SU-DHL-6 (cell line): ENCODE data around the gene MUC5B.

ENCODE experiments used
- CTCF ChIP-seq: fragments of 200-600 bp; sonication (generic); IDR thresholded peaks from one replicate; pipeline ENCODE4 v1.5.1; 2017; ENCODE audit warnings: antibody characterized with exemption, mild to moderate bottlenecking, low read length, moderate library complexity; ENCODE audit not compliant: insufficient read depth, poor library complexity, severe bottlenecking
- EZH2phosphoT487 ChIP-seq: fragments of 200-600 bp; sonication (generic), shearing (Covaris generic); conservative IDR thresholded peaks from 2 replicates; pipeline ENCODE4 v1.6.1; 2018; ENCODE audit warnings: mild to moderate bottlenecking, antibody characterized with exemption, low read length, moderate library complexity, mixed read lengths

GRCh38 chr11:1296287-1296686, 73.4 kb downstream of the MUC5B start:
- TF ChIP-seq CTCF (no peak), EZH2phosphoT487 (no peak)
